Progenitor cell of endocrine pancreas (in vitro differentiated cells): ENCODE results near the gene ADARB2. TPM values are rescaled to one million over a fixed set of nuclear protein-coding genes. Genes with fewer than 3 reads are reported as not detected.
"Not testable (repeated sequence)": the region's sequence is repeated elsewhere in the genome, so short reads cannot be mapped to it uniquely, and the experiment has no call there.

Experiments used
- DNase-seq: peaks from one replicate; pipeline ENCODE4 v3.0.0; 2021; ENCODE audit warnings: low spot score; ENCODE audit not compliant: unreplicated experiment
- H3K27ac Mint-ChIP-seq: 2 replicates; pipeline ENCODE4 v1.8.0; 2021; ENCODE audit warnings: mild to moderate bottlenecking, moderate library complexity, mixed read lengths
- H3K27me3 Mint-ChIP-seq: 2 replicates; pipeline ENCODE4 v1.8.0; 2021; ENCODE audit warnings: mixed read lengths
- H3K36me3 Mint-ChIP-seq: 2 replicates; pipeline ENCODE4 v1.8.0; 2022; ENCODE audit warnings: mixed read lengths; ENCODE audit not compliant: insufficient read depth
- H3K4me1 Mint-ChIP-seq: 2 replicates; pipeline ENCODE4 v1.8.0; 2021; ENCODE audit warnings: low read depth, mixed read lengths
- H3K4me3 Mint-ChIP-seq: 2 replicates; pipeline ENCODE4 v1.8.0; 2021; ENCODE audit warnings: low read depth, mild to moderate bottlenecking, moderate library complexity, mixed read lengths
- H3K9me3 Mint-ChIP-seq: 2 replicates; pipeline ENCODE4 v1.8.0; 2021; ENCODE audit warnings: low read depth, mixed read lengths
- total RNA-seq: library from RNA; stranded (reverse); gene quantifications from 2 replicates; pipeline ENCODE4 v1.2.1, GENCODE V29; 2021
- TF ChIP-seq, protein P1 (sequence below): fragments of 200-600 bp; sonication (generic); IDR thresholded peaks from one replicate; pipeline ENCODE4 v1.5.0; 2021; ENCODE audit warnings: antibody characterized with exemption, mild to moderate bottlenecking; ENCODE audit not compliant: unreplicated experiment

ADARB2 gene
- total RNA-seq, 1 donor from 2014 or later = 1.3 TPM

DNA sequence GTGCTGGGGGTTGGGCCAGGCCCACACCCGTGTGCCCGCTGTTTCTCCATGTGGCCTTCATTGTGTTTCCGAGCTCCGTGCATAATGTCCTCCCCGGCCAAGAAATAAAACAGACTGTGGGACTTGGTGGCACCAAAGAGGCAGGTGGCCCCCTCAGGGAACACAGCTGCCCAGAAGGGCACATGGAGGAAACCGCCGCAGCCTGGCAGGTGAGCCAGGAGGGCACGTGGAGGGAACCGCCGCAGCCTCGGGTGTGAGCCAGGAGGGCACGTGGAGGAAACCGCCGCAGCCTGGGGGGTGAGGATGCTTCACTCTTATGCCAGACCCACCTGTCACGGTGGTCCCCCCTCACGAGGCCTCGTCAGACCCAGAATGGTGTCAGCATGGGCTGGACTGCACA lies 392.5 kb downstream of the ADARB2 start:
- H3K4me1 Mint-ChIP-seq = no peaks in the 10 kb centered on the region

DNA sequence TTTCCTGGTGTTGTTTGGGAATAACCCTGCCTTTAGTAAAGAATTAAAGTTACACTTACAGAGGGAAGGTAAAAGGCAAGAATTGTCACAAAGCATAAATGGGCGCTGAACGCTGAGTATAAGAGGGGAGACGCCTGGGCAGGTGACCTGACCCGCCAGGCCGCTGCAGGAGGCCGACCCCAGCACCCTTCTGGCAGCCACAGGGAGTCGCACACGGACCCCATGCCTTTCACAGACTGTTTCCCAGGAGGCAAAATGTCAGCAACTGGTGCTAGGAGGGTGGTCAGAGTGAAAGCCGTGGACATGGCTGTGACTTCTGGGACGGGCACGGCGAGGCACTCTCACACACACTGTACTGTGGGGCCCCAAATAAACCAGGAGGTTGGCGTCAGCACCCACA lies 392.9 kb downstream of the ADARB2 start:
- DNase-seq = no peak
- no peak overlapping the region for H3K27ac Mint-ChIP-seq
- no peaks in the 10 kb centered on the region for H3K36me3 Mint-ChIP-seq
- H3K4me1 Mint-ChIP-seq = no peaks in the 10 kb centered on the region
- TF ChIP-seq, protein P1, sequence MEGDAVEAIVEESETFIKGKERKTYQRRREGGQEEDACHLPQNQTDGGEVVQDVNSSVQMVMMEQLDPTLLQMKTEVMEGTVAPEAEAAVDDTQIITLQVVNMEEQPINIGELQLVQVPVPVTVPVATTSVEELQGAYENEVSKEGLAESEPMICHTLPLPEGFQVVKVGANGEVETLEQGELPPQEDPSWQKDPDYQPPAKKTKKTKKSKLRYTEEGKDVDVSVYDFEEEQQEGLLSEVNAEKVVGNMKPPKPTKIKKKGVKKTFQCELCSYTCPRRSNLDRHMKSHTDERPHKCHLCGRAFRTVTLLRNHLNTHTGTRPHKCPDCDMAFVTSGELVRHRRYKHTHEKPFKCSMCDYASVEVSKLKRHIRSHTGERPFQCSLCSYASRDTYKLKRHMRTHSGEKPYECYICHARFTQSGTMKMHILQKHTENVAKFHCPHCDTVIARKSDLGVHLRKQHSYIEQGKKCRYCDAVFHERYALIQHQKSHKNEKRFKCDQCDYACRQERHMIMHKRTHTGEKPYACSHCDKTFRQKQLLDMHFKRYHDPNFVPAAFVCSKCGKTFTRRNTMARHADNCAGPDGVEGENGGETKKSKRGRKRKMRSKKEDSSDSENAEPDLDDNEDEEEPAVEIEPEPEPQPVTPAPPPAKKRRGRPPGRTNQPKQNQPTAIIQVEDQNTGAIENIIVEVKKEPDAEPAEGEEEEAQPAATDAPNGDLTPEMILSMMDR = no peak
- H3K27me3 Mint-ChIP-seq = no peaks in the 10 kb centered on the region
- no peak overlapping the region for H3K4me3 Mint-ChIP-seq
- H3K9me3 Mint-ChIP-seq = no peaks in the 10 kb centered on the region

More for the DNA sequence above, 392.5 kb downstream of the ADARB2 start:
- Mint-ChIP-seq H3K4me3 (no peak overlapping the region), H3K9me3 (no peaks in the 10 kb centered on the region), H3K36me3 (no peaks in the 10 kb centered on the region), H3K27me3 (no peaks in the 10 kb centered on the region), H3K27ac (no peak overlapping the region)
- TF ChIP-seq, protein P1 = no peak
- no peak for DNase-seq

DNA sequence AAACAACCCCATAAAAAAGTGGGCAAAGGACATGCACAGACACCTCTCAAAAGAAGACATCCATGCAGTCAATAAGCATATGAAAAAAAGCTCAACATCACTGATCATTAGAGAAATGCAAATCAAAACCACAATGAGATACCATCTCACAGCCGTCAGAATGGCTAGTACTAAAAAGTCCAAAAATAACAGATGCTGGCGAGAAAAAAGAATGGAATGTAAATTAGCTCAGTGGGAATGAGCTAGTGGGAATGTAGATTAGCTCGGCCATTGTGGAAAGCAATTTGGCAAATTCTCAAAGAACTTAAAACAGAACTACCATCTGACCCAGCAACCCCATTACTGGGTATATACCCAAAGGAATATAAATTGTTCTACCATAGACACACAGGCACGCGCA lies 394.1 kb downstream of the ADARB2 start:
- H3K27ac Mint-ChIP-seq = no peak overlapping the region
- peaks cover 2% of the 10 kb centered on the region for H3K27me3 Mint-ChIP-seq
- no peaks in the 10 kb centered on the region for H3K9me3 Mint-ChIP-seq
- DNase-seq = no peak
- no peaks in the 10 kb centered on the region for H3K36me3 Mint-ChIP-seq
- peaks cover 2% of the 10 kb centered on the region for H3K4me1 Mint-ChIP-seq
- TF ChIP-seq, protein P1 = no peak
- H3K4me3 Mint-ChIP-seq = no peak overlapping the region

DNA sequence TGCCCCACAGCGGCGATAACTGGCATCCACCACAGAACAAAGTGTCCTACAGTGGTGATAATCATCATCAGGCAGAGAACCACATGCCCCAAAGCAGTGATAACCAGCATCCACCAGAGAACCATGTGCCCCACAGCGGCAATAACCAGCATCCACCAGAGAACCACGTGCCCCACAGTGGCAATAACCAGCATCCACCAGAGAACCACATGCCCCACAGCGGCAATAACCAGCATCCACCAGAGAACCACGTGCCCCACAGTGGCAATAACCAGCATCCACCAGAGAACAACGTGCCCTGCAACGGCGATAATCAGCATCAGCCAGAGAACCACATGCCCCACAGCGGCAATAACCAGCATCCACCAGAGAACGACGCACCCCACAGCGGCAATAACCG lies 396.3 kb downstream of the ADARB2 start:
- DNase-seq, H3K4me3 Mint-ChIP-seq, H3K27ac Mint-ChIP-seq, H3K27me3 Mint-ChIP-seq, H3K9me3 Mint-ChIP-seq, H3K36me3 Mint-ChIP-seq: not testable (repeated sequence)
- H3K4me1 Mint-ChIP-seq = peaks cover 14% of the 10 kb centered on the region

DNA sequence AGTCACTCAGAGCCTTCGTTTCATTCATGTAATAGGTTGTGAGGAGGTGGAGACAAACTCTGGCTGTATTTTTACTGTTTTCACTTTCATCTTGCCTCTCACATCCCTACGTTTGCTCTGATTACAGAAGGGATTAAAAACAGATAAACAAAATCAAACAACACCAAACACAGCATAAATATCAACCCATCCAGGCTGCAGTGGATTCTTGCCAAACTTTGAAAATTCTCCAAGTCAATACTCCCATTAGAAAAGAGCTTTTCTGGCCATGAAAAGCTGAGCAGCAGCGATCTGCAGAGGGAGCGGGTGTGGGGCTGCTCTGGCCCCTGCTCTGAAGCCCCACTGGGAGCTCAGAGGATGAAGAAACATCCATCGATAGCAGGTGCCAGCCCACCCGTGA lies 397.9 kb downstream of the ADARB2 start:
- no peak overlapping the region for H3K4me3 Mint-ChIP-seq
- no peaks in the 10 kb centered on the region for H3K36me3 Mint-ChIP-seq
- peaks cover 6% of the 10 kb centered on the region for H3K27me3 Mint-ChIP-seq
- no peaks in the 10 kb centered on the region for H3K9me3 Mint-ChIP-seq
- TF ChIP-seq, protein P1 = no peak
- H3K4me1 Mint-ChIP-seq = peaks cover 14% of the 10 kb centered on the region
- H3K27ac Mint-ChIP-seq = no peak overlapping the region
- no peak for DNase-seq

DNA sequence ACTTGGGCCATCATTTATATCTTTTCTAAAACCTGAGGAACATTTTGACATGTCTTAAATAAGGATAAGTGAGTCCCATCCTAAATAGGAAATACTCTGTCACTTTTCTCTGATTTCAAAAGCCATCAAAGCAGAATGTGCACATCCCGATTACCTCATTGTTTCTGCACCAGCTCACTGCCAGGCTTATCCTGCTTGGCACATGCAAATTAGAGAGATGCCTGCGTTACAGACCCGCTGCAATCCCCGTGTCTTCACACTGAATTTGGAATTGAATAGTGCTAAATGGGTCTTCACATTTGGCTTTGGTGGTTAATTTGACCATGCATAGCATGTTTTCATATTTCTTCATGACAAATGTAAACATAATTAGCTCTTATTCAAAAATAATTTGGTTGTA lies 401.7 kb downstream of the ADARB2 start:
- no peaks in the 10 kb centered on the region for H3K36me3 Mint-ChIP-seq
- no peak overlapping the region for H3K4me3 Mint-ChIP-seq
- H3K27ac Mint-ChIP-seq = no peak overlapping the region
- H3K27me3 Mint-ChIP-seq = peaks cover 9% of the 10 kb centered on the region
- peaks cover 14% of the 10 kb centered on the region for H3K4me1 Mint-ChIP-seq
- TF ChIP-seq, protein P1 = no peak
- no peak for DNase-seq
- no peaks in the 10 kb centered on the region for H3K9me3 Mint-ChIP-seq
